Measurements from ENCODE around the gene IQCE.

DNA sequence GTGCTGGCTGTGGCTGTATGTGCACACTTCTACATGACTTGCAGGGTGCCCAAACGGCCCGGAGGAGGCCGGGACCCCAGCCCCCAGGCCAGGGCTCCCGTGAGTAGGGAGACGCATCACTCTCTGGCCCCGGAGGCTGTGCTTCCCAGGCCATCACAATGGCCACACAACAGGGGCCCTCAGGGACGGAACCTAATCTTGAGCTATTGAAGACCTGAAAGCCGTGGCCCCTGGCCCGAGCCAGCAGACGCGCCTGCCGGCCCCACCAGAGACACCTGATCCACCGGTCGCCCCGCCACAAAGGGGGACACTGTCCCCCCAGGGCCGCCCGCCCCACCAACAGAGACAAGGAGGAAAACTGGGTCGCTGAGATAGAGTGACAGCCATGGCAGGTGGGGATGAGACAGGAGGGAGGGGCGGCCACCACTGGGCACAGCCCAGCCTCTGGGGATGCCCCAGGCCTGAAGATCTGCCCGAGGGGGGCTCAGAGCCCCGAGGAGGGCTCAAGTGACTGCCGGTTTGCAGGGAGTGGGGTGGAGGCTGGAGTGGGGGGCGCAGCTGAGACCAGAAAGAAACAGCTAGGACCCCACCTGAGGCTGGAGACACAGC is 49.4 kb upstream of the IQCE start:
- TF ChIP-seq, protein P1, sequence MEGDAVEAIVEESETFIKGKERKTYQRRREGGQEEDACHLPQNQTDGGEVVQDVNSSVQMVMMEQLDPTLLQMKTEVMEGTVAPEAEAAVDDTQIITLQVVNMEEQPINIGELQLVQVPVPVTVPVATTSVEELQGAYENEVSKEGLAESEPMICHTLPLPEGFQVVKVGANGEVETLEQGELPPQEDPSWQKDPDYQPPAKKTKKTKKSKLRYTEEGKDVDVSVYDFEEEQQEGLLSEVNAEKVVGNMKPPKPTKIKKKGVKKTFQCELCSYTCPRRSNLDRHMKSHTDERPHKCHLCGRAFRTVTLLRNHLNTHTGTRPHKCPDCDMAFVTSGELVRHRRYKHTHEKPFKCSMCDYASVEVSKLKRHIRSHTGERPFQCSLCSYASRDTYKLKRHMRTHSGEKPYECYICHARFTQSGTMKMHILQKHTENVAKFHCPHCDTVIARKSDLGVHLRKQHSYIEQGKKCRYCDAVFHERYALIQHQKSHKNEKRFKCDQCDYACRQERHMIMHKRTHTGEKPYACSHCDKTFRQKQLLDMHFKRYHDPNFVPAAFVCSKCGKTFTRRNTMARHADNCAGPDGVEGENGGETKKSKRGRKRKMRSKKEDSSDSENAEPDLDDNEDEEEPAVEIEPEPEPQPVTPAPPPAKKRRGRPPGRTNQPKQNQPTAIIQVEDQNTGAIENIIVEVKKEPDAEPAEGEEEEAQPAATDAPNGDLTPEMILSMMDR (IDR thresholded peaks at IDR 0.05): no peak
- TF ChIP-seq POLR2A (IDR thresholded peaks at IDR 0.05): no peak
